ENCODE data around the gene EIF4G1.

EIF4G1 gene

GRCh38 chr3:184306341-184306972 is 7.9 kb upstream of the EIF4G1 start:
- no peak for DNase-seq

DNA sequence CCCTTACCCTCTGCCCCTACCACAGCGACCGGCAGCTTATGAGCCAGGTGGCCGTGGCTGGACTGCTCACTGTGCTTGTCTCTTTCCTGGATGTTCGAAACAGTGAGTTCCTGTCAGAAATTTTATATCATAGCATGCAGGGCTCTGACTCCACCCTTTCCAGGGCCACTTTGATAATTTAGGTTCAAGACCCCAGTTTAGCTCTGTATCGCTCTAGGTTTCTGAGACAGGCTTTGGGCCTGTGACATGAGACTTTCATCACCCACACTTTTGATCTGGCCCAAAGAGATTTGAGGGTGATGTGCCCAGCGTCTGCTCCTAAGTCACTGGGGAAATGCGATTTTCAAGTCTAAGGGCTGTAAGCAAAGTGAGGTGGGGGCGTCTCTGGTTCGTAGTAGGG is 6.5 kb upstream of the EIF4G1 start:
- no peak for DNase-seq

DNA sequence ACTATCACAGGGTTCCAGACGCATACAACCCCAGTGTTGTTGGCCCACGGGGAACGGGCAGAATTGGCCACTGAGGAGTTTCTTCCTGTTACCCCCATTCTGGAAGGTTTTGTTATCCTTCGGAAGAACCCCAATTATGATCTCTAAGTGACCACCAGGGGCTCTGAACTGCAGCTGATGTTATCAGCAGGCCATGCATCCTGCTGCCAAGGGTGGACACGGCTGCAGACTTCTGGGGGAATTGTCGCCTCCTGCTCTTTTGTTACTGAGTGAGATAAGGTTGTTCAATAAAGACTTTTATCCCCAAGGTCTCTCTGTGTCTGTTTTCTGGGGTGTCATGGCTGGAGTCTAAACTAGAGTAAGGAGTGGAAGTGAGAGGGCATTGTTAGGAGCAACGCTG is 5.7 kb upstream of the EIF4G1 start:
- DNase-seq: no peak

GRCh38 chr3:184311633-184312032 is 2.8 kb upstream of the EIF4G1 start:
- DNase-seq: no peak

- peak; percentile 55 for DNase-seq
Observed at GRCh38 chr3:184314700-184315542, 515 bp downstream of the EIF4G1 start.

GRCh38 chr3:184315543-184315867 is 1.1 kb downstream of the EIF4G1 start:
- DNase-seq: no peak

DNA sequence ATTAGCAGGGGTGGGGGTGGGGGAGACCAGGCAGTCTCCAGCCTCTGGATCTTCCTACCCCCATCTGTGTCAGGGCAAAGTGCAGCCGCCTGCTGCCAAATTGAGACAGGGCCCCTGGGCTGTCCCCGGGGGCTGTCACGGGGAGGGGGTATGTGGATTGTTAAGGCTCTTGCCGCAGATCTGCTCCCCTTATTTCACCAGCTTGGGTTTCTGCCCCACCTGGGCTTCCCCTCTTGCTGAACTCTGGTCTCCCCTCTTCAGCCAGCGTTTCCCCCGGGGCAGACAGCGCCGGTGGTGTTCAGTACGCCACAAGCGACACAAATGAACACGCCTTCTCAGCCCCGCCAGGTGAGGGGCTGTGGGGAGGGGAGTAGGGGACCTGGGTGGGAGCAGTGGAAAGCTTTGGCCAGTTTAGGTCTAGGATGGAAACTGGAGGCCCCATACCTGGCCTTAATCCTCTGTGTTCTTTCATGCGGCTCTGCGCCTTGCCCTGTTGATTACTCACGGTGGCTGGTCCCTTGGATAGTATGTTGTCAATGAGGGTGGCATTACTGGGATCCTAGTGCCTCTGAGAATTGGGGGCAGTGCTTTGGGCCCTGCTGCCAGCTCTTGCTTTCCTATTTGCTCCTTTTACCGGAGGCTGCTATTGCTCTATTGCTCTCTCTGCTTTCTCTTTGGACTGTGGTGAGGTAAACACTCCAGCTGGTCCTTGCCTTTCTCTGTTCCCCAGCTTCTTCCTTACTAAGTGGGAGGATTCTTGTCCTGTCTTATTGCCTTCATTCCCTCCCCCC is 1.7 kb downstream of the EIF4G1 start:
- DNase-seq: no peak

DNA sequence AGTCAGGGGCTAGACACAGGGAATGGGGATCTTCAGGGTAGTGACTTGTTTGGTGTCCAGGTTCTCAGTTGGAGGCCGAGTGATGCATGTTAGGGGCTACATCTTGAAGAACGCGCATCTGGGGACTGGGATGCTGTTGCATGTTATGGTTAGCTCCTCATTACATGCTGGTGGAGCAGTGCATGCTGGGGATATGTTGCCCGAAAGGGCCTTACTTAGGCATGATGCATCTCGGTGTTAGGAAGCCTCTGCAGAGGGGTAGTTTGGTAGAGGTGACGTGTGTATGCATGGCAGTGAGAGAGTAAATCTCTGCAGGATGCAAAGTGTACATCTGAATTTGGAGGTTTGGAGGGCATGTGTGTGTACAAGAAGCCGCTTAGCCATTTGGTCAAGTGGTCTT is 2.4 kb downstream of the EIF4G1 start:
- DNase-seq: no peak

DNA sequence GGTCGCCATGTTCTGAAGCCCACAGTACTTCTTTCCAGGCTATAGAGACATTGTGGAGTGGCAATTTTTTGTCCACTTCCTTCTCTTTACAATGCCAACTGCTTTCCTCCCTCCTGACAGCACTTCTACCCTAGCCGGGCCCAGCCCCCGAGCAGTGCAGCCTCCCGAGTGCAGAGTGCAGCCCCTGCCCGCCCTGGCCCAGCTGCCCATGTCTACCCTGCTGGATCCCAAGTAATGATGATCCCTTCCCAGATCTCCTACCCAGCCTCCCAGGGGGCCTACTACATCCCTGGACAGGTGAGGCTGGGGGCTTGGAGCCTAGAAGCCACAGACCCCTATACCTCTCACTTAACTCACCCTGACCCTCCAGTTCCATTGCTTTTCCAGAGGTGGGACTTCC is 2.8 kb downstream of the EIF4G1 start:
- no peak for DNase-seq

DNA sequence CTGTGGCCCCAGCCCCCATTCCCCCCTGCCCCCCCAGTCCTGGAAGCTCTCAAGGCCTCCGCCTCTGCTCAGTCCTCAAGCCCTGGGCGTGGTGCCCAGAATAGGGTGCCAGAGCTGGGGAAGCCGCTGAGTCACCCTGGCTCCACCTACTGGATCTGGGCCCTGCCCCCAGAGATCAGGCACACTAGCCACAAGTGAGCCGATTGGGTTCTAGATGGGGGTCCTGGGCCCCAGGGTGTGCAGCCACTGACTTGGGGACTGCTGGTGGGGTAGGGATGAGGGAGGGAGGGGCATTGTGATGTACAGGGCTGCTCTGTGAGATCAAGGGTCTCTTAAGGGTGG is 5.7 kb downstream of the EIF4G1 start:
- peak; percentile 79 for DNase-seq

- no peak for DNase-seq
Observed at GRCh38 chr3:184321666-184322065, 7.3 kb downstream of the EIF4G1 start.

- no peak for DNase-seq
Observed at GRCh38 chr3:184322731-184323487, 8.5 kb downstream of the EIF4G1 start.

DNA sequence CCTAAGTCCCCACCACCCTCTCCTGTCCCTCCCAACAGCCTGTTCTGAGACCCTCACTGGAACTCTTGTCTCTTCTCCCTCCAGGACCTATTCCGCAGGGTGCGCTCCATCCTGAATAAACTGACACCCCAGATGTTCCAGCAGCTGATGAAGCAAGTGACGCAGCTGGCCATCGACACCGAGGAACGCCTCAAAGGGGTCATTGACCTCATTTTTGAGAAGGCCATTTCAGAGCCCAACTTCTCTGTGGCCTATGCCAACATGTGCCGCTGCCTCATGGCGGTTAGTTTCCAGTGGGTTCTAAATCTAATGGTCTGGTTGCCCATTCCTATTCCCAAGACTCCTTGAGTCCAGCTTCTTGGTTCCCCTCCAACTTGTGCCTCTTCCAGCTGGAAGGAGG is 9.3 kb downstream of the EIF4G1 start:
- no peak for DNase-seq

GRCh38 chr3:184325269-184325668 is 10.9 kb downstream of the EIF4G1 start:
- DNase-seq: no peak

- no peak for DNase-seq
Observed at GRCh38 chr3:184325715-184326369, 11.4 kb downstream of the EIF4G1 start.

- DNase-seq: no peak
Observed at GRCh38 chr3:184327171-184327570, 12.8 kb downstream of the EIF4G1 start.

DNA sequence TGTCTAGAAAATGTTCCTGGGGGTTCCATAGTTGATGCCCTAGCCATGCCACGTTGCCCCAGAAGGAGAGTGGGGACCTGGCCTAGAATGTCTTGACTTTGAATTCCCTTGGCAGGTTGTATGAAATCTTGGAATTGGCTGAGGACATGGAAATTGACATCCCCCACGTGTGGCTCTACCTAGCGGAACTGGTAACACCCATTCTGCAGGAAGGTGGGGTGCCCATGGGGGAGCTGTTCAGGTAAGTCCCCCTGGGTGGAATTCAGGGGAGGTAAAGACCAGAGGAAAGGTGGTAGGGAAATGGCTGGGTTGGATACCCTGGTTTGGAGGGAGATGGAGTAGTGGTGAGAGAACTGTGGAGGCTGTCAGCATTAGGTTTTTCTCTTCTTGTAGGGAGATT is 14.1 kb downstream of the EIF4G1 start:
- no peak for DNase-seq

GRCh38 chr3:184332370-184333090 is 18.1 kb downstream of the EIF4G1 start:
- no peak for DNase-seq

- no peak for DNase-seq
Observed at GRCh38 chr3:184333190-184333589, 18.8 kb downstream of the EIF4G1 start.

GRCh38 chr3:184333700-184334099 is 19.3 kb downstream of the EIF4G1 start:
- DNase-seq: no peak

GRCh38 chr3:184334470-184335158 is 20.2 kb downstream of the EIF4G1 start:
- DNase-seq: no peak

DNA sequence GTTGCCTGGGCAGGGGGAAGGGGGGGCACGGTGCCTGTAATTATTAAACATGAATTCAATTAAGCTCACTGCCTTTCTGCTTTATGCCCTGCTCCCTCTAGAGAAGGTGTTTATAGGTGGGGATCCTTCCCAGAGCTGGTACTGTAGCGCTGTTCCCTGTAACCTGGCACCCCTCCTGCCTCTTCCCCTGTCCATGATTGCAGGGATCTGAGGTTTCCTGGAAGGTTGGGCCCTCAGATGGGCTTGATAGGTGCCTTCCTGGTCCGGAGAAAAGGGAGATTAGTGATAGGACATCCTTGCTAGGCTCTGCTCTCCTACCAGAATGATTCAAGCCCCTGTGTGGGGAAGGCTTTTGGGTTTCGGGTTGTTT is 20.9 kb downstream of the EIF4G1 start:
- no peak for DNase-seq
